ENCODE data around the gene PHACTR1. TPM values are rescaled to one million over a fixed set of nuclear protein-coding genes. Genes with fewer than 3 reads are reported as not detected.

PHACTR1 gene
- total RNA-seq: 0.49 TPM

DNA sequence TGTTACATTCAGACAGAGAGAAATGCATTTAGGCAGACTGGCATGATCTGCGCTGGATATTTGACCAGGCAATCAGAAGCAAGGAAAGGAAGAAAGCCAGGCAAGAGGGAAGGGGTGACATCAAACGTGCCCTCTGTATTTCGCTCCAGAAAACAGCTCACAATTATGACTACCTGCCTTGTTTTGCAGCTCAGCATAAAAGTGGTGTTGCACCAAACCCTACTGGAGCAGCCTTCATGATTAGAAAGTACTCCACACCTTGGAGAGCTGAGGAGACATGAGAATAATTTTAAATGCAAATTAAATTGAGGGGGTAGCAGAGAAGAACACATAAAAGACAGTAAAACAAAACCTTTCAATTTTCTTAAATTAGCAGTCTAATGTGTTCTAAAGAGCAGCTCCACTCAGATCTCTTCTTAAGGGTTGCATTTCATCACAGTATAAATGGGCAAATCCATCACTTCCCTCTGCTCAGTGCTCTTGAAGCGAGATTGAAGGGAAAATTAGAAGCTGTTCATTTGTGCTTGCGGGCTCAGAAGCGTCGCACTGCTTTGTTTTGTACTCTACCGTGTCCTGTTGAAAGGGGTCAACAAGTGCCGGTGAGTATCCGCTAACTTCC is at the start of gene PHACTR1:
Gene PHACTR1, plus strand, starts transcription at position 470 of the 619 bp plus-strand sequence.
- no peaks in the 10 kb centered on the region for H3K4me1 ChIP-seq
- no peak within 1 kb of the TSS for H3K4me3 ChIP-seq
- no peaks in the 10 kb centered on the region for H3K9me3 ChIP-seq
- intact Hi-C loops (cut with DNase I): no loop called here
- H3K27ac ChIP-seq: no peak within 1 kb of the TSS
- H3K36me3 ChIP-seq: no peaks in the 10 kb centered on the region
- TF ChIP-seq, protein P1, sequence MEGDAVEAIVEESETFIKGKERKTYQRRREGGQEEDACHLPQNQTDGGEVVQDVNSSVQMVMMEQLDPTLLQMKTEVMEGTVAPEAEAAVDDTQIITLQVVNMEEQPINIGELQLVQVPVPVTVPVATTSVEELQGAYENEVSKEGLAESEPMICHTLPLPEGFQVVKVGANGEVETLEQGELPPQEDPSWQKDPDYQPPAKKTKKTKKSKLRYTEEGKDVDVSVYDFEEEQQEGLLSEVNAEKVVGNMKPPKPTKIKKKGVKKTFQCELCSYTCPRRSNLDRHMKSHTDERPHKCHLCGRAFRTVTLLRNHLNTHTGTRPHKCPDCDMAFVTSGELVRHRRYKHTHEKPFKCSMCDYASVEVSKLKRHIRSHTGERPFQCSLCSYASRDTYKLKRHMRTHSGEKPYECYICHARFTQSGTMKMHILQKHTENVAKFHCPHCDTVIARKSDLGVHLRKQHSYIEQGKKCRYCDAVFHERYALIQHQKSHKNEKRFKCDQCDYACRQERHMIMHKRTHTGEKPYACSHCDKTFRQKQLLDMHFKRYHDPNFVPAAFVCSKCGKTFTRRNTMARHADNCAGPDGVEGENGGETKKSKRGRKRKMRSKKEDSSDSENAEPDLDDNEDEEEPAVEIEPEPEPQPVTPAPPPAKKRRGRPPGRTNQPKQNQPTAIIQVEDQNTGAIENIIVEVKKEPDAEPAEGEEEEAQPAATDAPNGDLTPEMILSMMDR (IDR thresholded peaks at IDR 0.05): no peak
- TF ChIP-seq POLR2A (IDR thresholded peaks at IDR 0.05): no peak
- no peak for TF ChIP-seq POLR2AphosphoS5 (IDR thresholded peaks at IDR 0.05; ENCODE audit: insufficient read depth in 1 of 2, low read depth in 1 of 2)
- no peaks in the 10 kb centered on the region for H3K27me3 ChIP-seq
- no peak for DNase-seq (ENCODE audit: extremely low spot score in 2 of 2)

DNA sequence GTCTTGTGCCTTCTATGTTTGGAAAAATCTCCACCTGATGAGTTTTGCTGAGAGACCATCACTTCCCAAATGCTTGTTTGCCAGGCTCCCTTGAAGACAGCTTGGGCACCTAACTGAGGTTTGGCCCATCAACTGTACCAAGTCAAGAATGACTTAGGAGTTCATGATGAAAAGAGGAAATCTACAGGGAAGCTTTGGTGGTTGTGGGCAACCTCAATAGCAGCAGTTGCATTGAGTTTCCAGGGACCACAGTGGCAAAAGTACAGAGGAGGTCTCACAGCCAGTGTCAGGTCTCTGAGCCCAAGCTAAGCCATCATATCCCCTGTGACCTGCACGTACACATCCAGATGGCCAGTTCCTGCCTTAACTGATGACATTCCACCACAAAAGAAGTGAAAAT is 49.7 kb upstream of the PHACTR1 start:
- no peak for TF ChIP-seq POLR2AphosphoS5 (IDR thresholded peaks at IDR 0.05; ENCODE audit: insufficient read depth in 1 of 2, low read depth in 1 of 2)
- no peak for TF ChIP-seq POLR2A (IDR thresholded peaks at IDR 0.05)
- TF ChIP-seq, protein P1 (IDR thresholded peaks at IDR 0.05): no peak
- Histone ChIP-seq H3K4me3 (no peak overlapping the region), H3K36me3 (no peaks in the 10 kb centered on the region), H3K4me1 (no peaks in the 10 kb centered on the region), H3K9me3 (no peaks in the 10 kb centered on the region), H3K27ac (no peak overlapping the region), H3K27me3 (no peaks in the 10 kb centered on the region)
- intact Hi-C loops (cut with DNase I): no loop called here
- DNase-seq (ENCODE audit: extremely low spot score in 2 of 2): no peak

DNA sequence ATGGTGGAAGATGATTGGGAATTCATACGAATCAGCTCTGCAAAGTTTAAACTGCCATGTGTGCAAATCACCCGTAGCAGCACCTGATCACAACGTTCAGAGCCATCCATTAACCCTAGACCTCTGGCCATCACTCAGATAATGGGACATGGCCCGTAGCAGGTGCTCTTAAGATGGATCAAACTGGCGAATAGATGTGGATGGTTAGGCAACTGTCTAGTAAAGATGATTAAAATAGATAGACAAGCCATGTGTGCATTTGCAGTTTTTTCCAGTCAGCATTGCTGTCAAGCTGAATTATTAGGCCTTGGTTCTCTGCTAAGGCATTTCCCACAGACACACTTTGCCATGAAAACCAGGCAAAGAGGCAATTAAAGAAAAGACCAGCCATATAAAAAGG is 40.6 kb upstream of the PHACTR1 start:
- Histone ChIP-seq H3K4me3 (no peak overlapping the region), H3K4me1 (no peaks in the 10 kb centered on the region), H3K27ac (no peak overlapping the region), H3K36me3 (no peaks in the 10 kb centered on the region), H3K27me3 (no peaks in the 10 kb centered on the region), H3K9me3 (no peaks in the 10 kb centered on the region)
- TF ChIP-seq, protein P1 (IDR thresholded peaks at IDR 0.05): no peak
- TF ChIP-seq POLR2AphosphoS5 (IDR thresholded peaks at IDR 0.05; ENCODE audit: insufficient read depth in 1 of 2, low read depth in 1 of 2) (no peak), POLR2A (IDR thresholded peaks at IDR 0.05) (no peak)
- intact Hi-C loops (cut with DNase I): no loop called here
- no peak for DNase-seq (ENCODE audit: extremely low spot score in 2 of 2)

GRCh38 chr6:12679341-12679740 is 37.2 kb upstream of the PHACTR1 start:
- H3K36me3 ChIP-seq: no peaks in the 10 kb centered on the region
- no peaks in the 10 kb centered on the region for H3K9me3 ChIP-seq
- TF ChIP-seq POLR2A (IDR thresholded peaks at IDR 0.05) (no peak), POLR2AphosphoS5 (IDR thresholded peaks at IDR 0.05; ENCODE audit: insufficient read depth in 1 of 2, low read depth in 1 of 2) (no peak)
- TF ChIP-seq, protein P1 (IDR thresholded peaks at IDR 0.05): no peak
- H3K4me3 ChIP-seq: no peak overlapping the region
- DNase-seq (ENCODE audit: extremely low spot score in 2 of 2): no peak
- no peak overlapping the region for H3K27ac ChIP-seq
- intact Hi-C loops (cut with DNase I): no loop called here
- H3K27me3 ChIP-seq: no peaks in the 10 kb centered on the region
- no peaks in the 10 kb centered on the region for H3K4me1 ChIP-seq

- Histone ChIP-seq H3K36me3 (no peaks in the 10 kb centered on the region), H3K4me1 (no peaks in the 10 kb centered on the region), H3K9me3 (no peaks in the 10 kb centered on the region), H3K27me3 (no peaks in the 10 kb centered on the region), H3K27ac (no peak overlapping the region), H3K4me3 (no peak overlapping the region)
- DNase-seq (ENCODE audit: extremely low spot score in 2 of 2): no peak
- TF ChIP-seq, protein P1 (IDR thresholded peaks at IDR 0.05): no peak
- TF ChIP-seq POLR2AphosphoS5 (IDR thresholded peaks at IDR 0.05; ENCODE audit: insufficient read depth in 1 of 2, low read depth in 1 of 2) (no peak), POLR2A (IDR thresholded peaks at IDR 0.05) (no peak)
- intact Hi-C loops (cut with DNase I): no loop called here
Measured at GRCh38 chr6:12693122-12693521, 23.4 kb upstream of the PHACTR1 start.
